ENCODE data around the gene CRB2. TPM values are rescaled to one million over a fixed set of nuclear protein-coding genes. Genes with fewer than 3 reads are reported as not detected.

The CRB2 gene
- total and polyA plus RNA-seq, 2 of the 13 experiments (the other 11 are each of a cell fraction or from before 2014, with no cell fraction given): 0.01 to 0.29 TPM

DNA sequence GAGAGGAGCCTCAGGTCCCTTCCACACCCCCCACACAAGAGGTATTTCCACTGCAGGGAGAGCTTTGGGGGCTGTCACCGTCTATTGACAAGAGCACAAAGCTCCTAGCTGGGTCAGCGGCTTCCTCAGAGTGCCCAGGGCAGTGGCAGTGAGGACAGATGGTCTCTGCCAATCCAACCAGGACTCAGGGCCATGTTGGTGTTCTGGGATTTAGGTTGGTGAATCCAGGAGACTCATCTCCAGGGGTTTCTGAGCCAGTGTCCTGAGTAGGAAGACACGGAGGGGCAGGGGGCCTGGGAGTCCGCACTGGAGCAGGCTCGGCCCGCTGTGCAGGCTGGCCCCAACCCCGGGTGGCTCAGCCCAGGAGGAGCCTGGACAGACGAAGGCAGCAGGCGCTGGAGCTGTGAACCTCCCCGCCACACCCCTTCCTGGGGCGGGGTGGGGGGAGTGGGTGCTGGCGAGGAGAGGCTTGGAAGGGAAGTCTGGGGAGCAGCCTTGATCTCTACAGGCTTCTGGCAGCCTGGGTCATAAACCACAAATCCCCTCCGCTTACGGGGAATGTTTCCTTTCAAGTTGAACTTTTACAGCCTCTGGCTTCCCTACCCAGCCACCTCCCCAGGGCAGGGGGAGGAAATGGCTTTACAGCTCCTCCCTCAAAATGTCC is 19.6 kb downstream of the CRB2 start:
- peak; percentile 37 for DNase-seq (ENCODE audit: low spot score)
- POLR2A ChIA-PET: no interaction called here
- WGBS (ENCODE audit: low lambda C conversion rate): 0% methylated on average over 2 of the region's 14 CpGs
- Histone ChIP-seq H4K20me1 (ENCODE audit: insufficient read depth, low read length) (no peaks in the 10 kb centered on the region), H3K9ac (ENCODE audit: insufficient read depth, low read depth, low read length) (peak overlapping the region; percentile 9; the same call in 1 of the 2 replicates), H3K4me1 (ENCODE audit: insufficient read depth, low read length) (peaks cover 42% of the 10 kb centered on the region), H3K4me2 (ENCODE audit: low read depth, low read length) (peak overlapping the region; percentile 73), H2AFZ (ENCODE audit: low read length) (no peak overlapping the region), H3K27ac (ENCODE audit: extremely low read length, insufficient read depth, low read length) (no peak overlapping the region), H3K36me3 (replicated peaks in 1 of 2; ENCODE audit: control insufficient read depth in 1 of 2, insufficient read depth in 2 of 2, low read length in 2 of 2) (no peaks in the 10 kb centered on the region), H3K27me3 (ENCODE audit: control insufficient read depth in 1 of 2, insufficient read depth in 2 of 2, low read length in 2 of 2) (peaks cover 5 to 6% of the 10 kb centered on the region in 2 experiments; a peak in 3 of 5 replicates), H3K9me3 (ENCODE audit: low read length) (no peaks in the 10 kb centered on the region), H3K79me2 (ENCODE audit: insufficient read depth, low read length) (no peaks in the 10 kb centered on the region), H3K4me3 (replicated peaks in 1 of 3; ENCODE audit: insufficient read depth in 1 of 3, low read depth in 2 of 3, low read length in 3 of 3) (peak overlapping the region; percentile 6 to 60 (median 14); a peak in 3 of 6 replicates)
- in situ Hi-C loops (cut with HindIII; ENCODE audit: extremely low pct_ligation_motif_present, low pct_unique_long_range_greater_than_20kb) (no loop called here), intact Hi-C loops (cut with micrococcal nuclease; ENCODE audit: unreplicated experiment) (no loop called here)
- CTCF ChIA-PET (ENCODE audit: low intra/inter-chr PET ratio, low total read pairs): no interaction called here
- ATAC-seq: peak; percentile 57
- BruUV-seq (replicated peaks): no TSS peak
- peak; percentile 18 for FAIRE-seq
- TF ChIP-seq, protein P1, sequence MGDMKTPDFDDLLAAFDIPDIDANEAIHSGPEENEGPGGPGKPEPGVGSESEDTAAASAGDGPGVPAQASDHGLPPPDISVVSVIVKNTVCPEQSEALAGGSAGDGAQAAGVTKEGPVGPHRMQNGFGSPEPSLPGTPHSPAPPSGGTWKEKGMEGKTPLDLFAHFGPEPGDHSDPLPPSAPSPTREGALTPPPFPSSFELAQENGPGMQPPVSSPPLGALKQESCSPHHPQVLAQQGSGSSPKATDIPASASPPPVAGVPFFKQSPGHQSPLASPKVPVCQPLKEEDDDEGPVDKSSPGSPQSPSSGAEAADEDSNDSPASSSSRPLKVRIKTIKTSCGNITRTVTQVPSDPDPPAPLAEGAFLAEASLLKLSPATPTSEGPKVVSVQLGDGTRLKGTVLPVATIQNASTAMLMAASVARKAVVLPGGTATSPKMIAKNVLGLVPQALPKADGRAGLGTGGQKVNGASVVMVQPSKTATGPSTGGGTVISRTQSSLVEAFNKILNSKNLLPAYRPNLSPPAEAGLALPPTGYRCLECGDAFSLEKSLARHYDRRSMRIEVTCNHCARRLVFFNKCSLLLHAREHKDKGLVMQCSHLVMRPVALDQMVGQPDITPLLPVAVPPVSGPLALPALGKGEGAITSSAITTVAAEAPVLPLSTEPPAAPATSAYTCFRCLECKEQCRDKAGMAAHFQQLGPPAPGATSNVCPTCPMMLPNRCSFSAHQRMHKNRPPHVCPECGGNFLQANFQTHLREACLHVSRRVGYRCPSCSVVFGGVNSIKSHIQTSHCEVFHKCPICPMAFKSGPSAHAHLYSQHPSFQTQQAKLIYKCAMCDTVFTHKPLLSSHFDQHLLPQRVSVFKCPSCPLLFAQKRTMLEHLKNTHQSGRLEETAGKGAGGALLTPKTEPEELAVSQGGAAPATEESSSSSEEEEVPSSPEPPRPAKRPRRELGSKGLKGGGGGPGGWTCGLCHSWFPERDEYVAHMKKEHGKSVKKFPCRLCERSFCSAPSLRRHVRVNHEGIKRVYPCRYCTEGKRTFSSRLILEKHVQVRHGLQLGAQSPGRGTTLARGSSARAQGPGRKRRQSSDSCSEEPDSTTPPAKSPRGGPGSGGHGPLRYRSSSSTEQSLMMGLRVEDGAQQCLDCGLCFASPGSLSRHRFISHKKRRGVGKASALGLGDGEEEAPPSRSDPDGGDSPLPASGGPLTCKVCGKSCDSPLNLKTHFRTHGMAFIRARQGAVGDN (CRISPR knock-in tag; IDR thresholded peaks at IDR 0.05): peak; percentile 58
- TF ChIP-seq, protein P2, sequence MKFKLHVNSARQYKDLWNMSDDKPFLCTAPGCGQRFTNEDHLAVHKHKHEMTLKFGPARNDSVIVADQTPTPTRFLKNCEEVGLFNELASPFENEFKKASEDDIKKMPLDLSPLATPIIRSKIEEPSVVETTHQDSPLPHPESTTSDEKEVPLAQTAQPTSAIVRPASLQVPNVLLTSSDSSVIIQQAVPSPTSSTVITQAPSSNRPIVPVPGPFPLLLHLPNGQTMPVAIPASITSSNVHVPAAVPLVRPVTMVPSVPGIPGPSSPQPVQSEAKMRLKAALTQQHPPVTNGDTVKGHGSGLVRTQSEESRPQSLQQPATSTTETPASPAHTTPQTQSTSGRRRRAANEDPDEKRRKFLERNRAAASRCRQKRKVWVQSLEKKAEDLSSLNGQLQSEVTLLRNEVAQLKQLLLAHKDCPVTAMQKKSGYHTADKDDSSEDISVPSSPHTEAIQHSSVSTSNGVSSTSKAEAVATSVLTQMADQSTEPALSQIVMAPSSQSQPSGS (CRISPR knock-in tag; IDR thresholded peaks at IDR 0.05): no peak
- 0 out of 2 replicates have a peak, but pooled peaks have one; percentile 24 for TF ChIP-seq PHF8 (CRISPR knock-in tag; IDR thresholded peaks at IDR 0.05)
- TF ChIP-seq TEAD2 (CRISPR knock-in tag; IDR thresholded peaks at IDR 0.05): no peak
- no peak for TF ChIP-seq ZNF549 (CRISPR knock-in tag; IDR thresholded peaks at IDR 0.05)
- TF ChIP-seq GFI1 (CRISPR knock-in tag; IDR thresholded peaks at IDR 0.05; ENCODE audit: borderline replicate concordance): no peak
- no peak for TF ChIP-seq JUNB (CRISPR knock-in tag; IDR thresholded peaks at IDR 0.05; ENCODE audit: borderline replicate concordance)
- no peak for TF ChIP-seq HES4 (CRISPR knock-in tag; IDR thresholded peaks at IDR 0.05; ENCODE audit: borderline replicate concordance)
- no peak for TF ChIP-seq FOXM1 (CRISPR knock-in tag; IDR thresholded peaks at IDR 0.05)
- TF ChIP-seq SP2 (CRISPR knock-in tag; IDR thresholded peaks at IDR 0.05): no peak
- TF ChIP-seq, protein P3, sequence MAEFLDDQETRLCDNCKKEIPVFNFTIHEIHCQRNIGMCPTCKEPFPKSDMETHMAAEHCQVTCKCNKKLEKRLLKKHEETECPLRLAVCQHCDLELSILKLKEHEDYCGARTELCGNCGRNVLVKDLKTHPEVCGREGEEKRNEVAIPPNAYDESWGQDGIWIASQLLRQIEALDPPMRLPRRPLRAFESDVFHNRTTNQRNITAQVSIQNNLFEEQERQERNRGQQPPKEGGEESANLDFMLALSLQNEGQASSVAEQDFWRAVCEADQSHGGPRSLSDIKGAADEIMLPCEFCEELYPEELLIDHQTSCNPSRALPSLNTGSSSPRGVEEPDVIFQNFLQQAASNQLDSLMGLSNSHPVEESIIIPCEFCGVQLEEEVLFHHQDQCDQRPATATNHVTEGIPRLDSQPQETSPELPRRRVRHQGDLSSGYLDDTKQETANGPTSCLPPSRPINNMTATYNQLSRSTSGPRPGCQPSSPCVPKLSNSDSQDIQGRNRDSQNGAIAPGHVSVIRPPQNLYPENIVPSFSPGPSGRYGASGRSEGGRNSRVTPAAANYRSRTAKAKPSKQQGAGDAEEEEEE (CRISPR knock-in tag; IDR thresholded peaks at IDR 0.05; ENCODE audit: borderline replicate concordance): no peak
- TF ChIP-seq, protein P4, sequence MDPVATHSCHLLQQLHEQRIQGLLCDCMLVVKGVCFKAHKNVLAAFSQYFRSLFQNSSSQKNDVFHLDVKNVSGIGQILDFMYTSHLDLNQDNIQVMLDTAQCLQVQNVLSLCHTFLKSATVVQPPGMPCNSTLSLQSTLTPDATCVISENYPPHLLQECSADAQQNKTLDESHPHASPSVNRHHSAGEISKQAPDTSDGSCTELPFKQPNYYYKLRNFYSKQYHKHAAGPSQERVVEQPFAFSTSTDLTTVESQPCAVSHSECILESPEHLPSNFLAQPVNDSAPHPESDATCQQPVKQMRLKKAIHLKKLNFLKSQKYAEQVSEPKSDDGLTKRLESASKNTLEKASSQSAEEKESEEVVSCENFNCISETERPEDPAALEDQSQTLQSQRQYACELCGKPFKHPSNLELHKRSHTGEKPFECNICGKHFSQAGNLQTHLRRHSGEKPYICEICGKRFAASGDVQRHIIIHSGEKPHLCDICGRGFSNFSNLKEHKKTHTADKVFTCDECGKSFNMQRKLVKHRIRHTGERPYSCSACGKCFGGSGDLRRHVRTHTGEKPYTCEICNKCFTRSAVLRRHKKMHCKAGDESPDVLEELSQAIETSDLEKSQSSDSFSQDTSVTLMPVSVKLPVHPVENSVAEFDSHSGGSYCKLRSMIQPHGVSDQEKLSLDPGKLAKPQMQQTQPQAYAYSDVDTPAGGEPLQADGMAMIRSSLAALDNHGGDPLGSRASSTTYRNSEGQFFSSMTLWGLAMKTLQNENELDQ (CRISPR knock-in tag; IDR thresholded peaks at IDR 0.05; ENCODE audit: borderline replicate concordance): no peak
- TF ChIP-seq SMAD1 (CRISPR knock-in tag; IDR thresholded peaks at IDR 0.05; ENCODE audit: borderline replicate concordance, low read depth): no peak
- no peak for TF ChIP-seq CCAR2 (optimal IDR thresholded peaks at IDR 0.05; ENCODE audit: low read depth, low read length)
- TF ChIP-seq RARA (CRISPR knock-in tag; IDR thresholded peaks at IDR 0.05): no peak
